GF-D8 (cell line): ENCODE measurements around the gene PTAFR.

Experiments
- DNase-seq: peaks from one replicate; lab custom pipeline; 2025; lab: John Stamatoyannopoulos, UW

The PTAFR gene, protein sequence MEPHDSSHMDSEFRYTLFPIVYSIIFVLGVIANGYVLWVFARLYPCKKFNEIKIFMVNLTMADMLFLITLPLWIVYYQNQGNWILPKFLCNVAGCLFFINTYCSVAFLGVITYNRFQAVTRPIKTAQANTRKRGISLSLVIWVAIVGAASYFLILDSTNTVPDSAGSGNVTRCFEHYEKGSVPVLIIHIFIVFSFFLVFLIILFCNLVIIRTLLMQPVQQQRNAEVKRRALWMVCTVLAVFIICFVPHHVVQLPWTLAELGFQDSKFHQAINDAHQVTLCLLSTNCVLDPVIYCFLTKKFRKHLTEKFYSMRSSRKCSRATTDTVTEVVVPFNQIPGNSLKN

DNA sequence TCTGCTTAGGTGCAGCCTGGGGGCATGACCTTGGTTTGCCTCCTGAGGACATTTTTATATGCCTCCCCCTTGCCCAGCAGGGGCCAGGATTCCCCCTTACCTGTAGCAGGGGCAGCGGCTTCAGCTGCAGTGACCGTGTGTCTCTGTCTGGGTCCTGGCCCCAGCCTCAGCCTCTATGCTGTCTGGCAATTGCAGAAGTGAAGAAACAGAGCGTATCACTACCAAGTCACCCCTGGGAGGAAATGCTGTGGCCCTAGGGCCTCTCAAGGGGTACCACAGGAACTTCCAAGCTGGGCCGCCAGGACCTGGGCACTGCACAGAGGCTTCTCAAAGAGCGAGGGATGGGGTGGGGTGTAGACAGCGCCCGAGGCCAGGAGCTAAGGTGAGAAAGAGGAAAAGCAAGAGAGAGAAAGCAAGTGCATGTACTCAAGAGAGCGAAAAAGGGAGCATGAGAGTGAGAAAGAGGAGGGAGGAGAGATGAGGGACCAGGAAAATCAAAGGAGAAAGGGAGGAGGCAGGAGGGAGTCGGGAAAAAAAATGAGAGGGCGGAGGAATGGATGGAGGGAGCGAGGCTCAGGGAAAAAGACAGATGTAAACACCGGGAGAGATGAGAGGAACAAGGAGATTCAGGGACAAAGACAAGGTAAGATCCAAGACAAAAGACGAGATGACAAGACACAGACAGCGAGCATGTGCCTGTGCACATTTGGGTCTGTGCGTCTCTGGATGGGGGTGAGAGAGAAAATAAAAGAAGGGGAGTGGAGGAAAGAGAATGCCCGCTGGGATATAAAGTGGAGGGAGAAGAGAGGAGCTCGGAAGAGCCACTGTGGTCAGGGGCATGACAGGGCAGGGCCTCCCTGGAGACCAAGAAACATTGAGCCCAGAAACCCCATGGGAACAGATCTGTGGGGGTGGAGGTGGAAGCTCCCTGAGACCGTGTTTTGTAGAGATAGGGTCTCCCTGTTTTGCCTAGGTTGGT is at the start of gene PTAFR:
TSS of gene PTAFR (minus strand) at position 199 of the 979 bp plus-strand sequence. CDS start 25,669 bp downstream, outside the sequence.
- DNase-seq = peak; percentile 75

DNA sequence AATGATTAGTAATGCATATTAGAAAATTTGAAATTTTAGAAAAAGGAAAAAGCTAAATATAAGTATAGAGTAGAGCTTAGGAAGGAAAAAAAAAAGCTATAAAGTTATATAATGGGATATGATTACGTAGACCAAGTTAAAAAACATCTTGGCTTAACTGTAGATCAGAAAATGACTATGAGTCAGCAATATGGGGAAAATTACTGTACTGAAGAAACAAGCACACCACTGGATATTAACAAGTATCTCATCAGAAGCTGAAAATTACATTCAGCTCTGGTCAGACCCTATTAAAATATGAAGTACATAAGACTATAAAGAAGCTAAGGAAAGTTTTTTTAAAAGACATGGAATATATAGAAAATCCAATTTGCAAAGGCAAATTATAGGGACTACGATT is 36.8 kb upstream of the PTAFR start:
- DNase-seq = no peak

DNA sequence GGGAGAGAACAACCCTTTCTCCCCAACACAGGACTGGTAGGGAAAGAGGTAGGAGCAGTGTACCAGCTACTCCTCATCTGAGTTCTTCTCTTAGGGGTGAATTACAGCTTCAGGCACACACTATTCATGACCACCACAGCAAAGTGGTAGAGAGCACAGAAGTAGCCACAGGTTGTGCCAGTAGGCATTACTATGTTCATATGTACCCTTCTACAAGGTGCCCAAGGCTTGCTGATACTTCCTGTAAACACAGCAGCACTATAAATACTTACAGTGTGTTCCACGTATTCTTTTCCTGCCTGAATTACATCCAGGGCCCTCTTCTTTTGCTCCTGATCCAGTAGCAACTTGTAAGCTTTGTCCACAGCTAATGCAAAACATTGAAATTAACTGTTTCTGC is 33.2 kb upstream of the PTAFR start:
- no peak for DNase-seq

DNA sequence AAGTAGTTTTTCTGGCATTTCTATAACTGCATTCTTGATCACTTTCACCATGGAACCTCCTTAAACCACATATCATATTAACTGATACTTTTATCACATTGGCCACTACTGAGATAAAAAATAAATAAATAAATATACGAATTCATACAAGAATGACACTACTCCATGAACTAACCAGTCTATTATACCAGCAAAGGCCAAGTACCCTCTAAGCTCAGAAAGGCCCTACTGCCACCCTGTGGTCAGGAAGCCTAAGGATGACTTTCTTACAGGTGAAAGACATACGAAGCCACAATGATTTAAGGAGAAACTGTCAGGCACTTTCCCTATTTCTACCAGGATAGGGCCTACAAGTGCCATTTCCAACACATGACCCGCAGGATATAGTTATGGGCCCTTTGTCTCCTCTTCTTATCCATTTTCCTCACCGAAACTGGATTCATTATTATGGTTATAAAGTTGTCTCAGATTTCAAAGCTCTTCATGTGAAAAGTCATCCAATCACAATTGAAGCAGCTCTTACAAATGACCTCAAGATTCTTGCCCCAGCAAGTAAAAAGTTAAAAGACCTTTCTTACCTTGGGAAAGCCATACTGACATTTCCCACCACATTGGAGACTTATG is 32.4 kb upstream of the PTAFR start:
- DNase-seq = peak; percentile 45

DNA sequence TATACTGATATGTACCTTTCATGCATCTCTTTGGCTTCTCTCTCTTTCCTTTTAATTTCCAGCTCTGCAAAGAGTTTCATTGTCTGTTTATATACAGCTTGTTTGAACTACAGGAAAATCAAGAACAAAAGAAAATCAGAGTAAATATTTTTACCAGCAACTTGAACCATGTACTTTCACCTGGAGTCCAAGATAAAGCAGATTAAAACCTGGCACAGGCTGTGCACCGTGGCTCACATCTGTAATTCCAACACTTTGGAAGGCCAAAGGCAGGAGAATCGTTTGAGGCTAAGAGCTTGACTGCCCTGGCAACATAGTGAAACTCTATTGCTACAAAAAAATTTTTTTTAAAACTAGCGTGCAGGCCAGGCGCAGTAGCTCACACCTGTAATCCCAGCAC is 28.8 kb upstream of the PTAFR start:
- no peak for DNase-seq

DNA sequence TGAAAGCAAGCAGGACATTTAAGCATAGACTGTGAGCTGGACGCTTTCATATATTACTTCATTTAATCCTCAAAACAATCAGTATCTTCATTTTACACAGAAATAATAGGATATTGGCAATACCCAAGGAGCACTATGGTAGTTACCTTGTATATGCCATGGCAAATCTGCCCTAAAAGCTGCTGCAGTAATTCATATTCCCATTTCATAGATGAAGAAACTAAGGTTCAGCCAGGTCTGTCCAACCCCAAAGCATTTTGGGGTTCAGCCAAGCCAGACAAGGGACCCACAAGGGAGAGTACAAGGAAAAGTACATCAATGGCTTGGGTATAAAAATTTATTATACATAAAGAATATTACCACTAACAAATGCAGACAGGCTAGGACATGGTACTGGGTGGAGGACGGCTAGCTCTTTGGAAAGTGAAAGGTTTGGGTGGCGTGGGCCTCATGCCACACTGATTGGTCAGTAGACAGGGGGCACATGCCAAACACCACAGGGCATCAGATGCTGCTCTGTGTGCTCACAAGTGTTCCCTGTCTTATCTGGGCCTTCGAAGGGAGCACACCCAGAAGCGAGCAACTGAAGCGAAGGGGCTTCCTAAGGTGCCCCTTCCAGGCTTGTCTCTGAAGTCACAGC is 23.9 kb upstream of the PTAFR start:
- no peak for DNase-seq

DNA sequence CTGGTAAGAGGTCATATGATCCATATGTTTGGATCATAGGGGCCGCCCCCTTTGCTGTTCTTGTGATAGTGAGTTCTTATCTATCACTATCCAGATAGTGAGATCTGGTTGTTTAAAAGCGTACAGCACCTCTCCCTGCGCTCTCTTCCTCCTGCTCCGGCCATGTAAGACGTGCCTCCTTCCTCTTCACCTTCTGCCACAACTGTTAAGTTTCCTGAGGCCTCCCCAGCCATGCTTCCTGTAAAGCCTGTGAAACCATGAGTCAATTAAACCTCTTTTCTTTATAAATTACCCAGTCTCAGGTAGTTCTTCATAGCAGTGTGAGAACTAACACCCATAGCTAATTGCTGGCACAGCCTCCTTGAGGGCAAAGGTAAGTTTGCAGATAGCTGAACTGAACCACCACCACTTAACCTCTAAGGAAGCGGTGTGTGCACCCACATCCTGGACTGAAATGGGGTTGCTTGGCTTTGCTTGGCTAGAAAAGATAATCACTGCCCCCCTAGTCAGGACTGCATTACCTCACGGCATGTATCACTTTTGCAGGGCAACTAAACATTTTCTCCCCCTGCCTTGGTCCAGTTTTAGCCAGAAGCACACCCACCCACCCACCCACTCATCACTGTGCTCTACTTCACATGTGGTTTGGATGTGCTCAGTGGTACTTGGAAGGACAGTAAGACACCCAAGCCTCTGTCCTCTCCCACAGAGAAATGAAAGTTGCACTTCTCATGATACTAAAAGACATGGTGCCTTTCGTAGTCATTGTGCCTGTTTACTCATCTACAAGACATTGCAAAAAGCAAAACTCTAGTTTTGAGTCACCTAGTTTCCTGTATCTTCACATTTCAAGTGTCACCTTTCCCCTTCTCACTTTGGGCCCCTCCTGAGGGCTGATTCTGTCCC is 23.1 kb upstream of the PTAFR start:
- peak; percentile 35 for DNase-seq

DNA sequence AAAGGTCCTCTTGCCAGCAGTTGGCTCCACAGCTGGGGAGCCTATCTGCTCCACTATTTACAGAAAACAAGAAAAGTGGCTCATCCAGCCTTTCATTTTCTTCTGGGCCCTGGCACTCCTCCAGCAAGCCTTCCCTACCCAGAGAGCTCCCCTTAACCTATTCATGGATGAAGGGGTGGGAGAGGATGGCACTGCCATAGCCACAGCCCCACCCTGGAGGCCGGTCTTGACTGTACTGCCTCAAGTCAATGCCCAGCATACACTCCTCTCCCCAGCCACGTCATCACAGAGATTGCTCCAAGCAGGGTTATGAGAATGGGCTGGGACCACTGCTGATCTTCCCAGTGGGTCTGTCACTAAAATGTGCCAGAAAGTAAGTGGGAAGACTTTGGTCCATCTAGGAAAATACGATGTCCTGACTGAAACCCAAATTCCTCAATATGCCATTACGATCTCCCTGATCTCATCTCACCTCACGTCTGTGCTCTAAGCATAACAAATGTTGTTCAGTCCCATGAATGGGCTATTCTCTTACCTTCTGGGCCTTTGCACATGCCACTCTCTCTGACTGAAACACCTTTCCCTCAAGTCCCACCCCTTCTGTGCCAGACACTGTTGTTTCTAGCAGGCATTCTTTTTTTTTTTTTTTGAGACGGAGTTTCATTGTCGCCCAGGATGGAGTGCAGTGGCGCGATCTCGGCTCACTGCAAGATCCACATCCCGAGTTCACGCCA is 21.4 kb upstream of the PTAFR start:
- DNase-seq = no peak

DNA sequence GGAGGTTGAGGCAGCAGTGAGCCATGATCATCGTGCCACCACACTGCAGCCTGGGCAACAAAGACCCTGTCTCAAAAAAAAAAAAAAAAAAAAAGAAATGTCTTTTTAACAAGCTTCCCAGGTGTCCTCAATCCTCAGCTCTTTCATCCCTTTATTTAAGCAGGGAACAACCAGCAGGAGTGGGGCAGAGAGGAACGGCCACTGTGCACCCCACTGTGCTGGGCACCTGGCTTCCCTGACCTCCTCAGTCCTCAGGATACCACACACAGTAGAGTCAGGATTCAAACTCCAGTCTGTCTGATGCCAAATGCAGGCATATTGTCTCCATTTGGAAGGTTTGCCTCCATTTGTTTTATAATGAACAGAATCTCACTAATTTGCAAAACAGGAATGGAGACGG is 19.8 kb upstream of the PTAFR start:
- no peak for DNase-seq

DNA sequence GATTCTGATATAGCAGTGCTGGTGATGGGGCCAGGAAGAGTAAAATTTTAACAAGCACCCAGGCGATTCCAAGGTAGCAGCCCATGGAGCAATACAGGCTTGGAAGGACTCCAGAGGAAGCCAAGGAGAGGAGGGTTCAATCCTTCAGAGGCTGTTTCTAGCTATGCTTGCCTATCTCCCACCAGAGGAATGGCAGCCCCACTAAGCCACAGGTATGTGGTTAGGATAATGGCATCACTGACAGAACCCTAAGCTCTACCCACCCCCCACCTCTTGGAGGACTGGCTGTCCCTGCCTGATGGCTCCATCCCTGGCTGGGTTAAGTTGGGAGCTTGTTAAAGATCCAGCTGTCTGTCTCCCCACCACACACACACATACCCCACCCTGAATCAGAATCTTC is 19.3 kb upstream of the PTAFR start:
- DNase-seq = no peak

DNA sequence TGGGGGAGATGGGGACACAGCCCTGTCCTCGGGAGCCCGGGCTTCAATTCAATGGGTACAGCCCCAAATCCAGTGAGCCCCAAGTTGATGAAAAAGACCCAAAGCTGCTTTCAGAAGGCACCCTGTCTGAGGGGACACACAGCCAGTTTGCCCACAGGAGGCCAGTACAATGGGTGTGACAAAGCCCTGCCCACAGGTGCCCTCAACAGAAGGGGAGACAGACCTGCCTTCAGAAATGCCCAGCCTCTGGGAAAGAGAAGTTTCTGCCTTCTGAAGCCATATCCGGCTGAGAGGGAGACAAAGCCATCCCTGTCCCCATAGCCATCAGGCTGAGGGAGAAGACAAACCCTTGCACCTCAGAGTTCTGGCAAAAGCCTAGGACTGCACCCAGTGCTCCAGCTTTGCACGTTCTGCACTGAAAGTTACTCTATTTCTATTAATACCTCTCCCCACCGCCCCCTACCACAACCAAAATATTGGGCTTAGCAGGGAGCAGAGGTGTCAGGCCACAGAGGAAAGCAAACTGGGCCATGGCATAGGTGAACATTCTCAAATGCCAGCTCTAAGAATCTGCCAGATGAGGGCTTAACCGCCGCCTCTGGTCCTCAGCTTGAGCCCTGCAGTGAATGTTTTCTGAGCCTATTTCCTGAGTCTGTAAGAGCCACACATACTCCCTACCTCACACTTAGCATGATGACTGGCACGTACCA is 18.0 kb upstream of the PTAFR start:
- DNase-seq = no peak

DNA sequence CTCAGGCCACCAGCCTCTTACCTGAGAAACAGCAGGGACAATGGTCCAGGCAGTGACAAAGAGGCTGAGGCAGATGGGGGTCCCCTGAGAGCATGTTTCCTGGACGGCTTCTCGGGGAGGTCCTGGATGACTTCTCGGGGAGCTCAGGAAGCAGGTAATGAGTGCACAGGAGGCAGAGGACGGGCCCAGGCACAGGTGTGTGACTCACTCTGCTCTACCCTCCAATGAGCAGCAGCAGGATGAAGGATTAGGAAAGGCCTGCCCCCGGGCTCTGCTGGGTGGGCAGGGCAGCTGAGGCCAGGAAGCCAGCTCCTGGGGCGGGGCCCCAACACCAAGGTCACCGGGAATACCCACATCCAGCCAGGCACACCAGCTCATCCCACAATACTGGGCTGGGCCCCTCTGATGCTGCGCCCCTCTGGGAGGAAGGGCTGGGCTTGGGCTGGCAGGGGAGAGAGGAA is 17.2 kb upstream of the PTAFR start:
- DNase-seq = no peak

DNA sequence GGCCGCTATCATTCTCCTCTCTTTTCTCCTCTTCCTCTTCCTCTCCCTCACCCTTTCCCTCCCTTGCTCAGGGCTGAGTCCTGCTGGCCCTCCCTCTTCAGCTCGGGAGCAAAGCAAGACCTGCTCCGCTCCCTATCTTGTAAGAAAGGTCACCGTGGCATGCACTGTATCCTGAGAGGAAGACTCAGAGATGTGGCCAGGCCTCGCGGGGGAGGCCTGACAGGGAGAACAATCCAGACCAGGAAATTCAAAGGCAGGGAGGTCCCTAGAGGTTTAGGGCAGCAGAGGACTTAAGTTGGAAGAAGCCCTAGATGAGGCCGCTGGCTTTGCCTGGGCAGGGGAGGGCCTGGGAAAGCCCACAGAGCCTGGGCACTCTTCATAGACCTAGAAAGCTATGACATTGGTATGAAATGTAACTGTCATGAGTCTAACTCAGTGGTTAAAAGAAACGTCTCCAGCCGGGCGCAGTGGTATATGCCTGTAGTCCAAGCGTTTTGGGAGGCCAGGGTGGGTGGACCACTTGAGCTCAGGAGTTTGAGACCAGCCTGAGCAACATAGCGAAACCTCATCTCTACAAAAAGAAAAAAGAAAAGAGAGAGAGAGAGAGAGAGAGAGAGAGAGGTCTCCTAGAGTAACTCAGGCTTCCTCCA is 14.6 kb upstream of the PTAFR start:
- no peak for DNase-seq

DNA sequence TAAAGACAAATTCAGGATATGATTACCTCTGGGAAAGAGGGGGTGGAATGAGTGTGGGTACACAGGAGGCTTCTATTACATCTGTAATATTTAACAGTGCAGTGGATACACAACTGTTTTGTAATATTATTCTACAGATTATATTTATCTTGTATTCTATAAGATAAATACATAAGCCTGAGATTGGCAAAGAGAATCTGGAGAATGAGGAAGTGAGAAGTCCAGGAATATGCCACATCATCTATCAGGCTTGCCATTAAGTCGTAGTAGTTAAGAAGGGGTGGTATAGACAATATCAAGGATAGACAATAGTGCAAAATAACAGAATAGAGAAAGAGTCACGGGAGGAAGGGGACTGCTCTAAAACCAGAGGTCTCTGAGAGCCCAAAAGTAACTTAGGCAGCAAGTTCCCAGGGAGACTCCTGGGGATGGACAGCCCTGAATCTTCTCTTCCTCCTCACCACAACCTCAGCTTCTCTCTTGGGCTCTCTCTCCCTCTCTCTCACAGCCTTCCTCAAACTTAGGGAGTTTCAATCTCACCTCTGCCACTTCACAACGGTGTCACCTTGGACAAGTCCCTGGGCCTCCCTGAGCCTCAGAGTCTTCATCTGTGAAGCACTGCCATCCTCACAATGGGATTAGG is 14.0 kb upstream of the PTAFR start:
- no peak for DNase-seq

DNA sequence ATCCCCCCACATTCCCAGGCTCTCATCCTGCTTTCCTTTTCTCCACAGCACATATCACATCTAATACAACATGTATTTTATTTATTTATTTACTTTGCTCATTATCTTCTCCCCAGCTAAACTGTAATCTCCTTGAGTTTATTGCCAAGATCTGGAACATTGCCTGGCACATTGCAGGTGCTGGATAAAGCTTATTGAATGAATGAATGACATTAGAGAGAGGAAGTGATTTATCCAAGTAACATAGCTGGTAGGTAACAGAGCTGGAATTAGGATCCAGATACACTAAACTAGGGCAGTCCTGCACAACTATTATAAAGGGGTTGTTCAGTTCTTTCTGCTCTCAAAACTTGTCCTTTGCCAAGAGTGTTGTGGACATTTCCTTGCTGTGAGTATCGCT is 8.6 kb upstream of the PTAFR start:
- DNase-seq = no peak

DNA sequence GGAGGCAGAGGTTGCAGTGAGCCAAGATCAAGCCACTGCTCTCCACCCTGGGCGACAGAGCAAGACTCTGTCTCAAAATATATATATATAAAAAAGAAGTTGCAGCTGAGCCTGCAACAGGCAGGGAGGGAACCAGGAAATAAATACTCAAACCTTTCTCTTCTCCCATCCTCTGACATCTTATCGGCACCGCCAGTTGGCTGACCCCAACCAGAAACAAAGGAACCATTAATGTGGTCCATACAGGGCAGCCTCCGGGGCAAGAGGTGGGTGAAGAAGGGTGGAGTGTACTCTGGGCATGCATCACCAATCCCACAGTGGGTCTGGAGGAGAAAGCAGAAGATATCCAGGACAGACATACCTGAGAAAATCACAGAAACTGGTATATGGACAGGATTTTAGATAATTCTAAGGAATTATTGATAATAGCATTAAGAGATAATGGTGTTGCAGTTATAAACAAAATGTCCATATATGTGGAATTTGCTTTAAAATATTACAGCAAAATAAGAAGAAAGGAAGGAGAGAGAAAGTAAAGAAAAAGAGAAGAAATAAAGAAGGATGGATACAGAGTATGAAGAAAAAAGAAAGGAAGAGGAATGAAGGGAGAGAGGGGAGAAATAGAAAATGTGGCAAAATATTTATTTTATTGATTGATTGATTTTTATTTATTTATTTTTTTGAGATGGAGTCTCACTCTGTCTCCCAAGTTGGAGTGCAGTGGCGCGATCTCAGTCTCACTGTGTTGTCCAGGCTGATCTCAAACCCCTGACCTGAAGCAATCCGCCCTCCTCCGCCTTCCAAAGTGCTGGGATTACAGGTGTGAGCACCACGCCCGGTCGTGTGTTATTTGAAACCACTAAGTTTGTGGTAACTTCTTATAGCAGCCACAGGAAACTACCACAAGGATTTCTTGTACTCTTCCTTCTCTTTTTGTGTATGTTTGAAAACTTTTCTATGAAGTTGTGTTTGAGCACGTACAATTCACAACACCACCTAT is 4.1 kb upstream of the PTAFR start:
- DNase-seq = peak; percentile 46
